ENCODE data around the gene CTNNA2. TPM values are rescaled to one million over a fixed set of nuclear protein-coding genes. Genes with fewer than 3 reads are reported as not detected.

Gene CTNNA2
- total RNA-seq, 2 donors from 2014 or later: 0.17 to 0.88 TPM

GRCh38 chr2:79830501-79830900 is 317.6 kb downstream of the CTNNA2 start:
- TF ChIP-seq, protein P1, sequence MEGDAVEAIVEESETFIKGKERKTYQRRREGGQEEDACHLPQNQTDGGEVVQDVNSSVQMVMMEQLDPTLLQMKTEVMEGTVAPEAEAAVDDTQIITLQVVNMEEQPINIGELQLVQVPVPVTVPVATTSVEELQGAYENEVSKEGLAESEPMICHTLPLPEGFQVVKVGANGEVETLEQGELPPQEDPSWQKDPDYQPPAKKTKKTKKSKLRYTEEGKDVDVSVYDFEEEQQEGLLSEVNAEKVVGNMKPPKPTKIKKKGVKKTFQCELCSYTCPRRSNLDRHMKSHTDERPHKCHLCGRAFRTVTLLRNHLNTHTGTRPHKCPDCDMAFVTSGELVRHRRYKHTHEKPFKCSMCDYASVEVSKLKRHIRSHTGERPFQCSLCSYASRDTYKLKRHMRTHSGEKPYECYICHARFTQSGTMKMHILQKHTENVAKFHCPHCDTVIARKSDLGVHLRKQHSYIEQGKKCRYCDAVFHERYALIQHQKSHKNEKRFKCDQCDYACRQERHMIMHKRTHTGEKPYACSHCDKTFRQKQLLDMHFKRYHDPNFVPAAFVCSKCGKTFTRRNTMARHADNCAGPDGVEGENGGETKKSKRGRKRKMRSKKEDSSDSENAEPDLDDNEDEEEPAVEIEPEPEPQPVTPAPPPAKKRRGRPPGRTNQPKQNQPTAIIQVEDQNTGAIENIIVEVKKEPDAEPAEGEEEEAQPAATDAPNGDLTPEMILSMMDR (IDR thresholded peaks at IDR 0.05): no peak
- intact Hi-C loops (cut with DNase I): no loop called here
- no peaks in the 10 kb centered on the region for H3K4me1 ChIP-seq
- H3K36me3 ChIP-seq: no peaks in the 10 kb centered on the region
- H3K4me3 ChIP-seq: no peak overlapping the region
- no peak overlapping the region for H3K9ac ChIP-seq (ENCODE audit: low read depth in 2 of 2, low read length in 2 of 2)
- H3K9me3 ChIP-seq: no peaks in the 10 kb centered on the region
- H3K27ac ChIP-seq: no peak overlapping the region
- DNase-seq: no peak
- H3K27me3 ChIP-seq: no peaks in the 10 kb centered on the region

- no peaks in the 10 kb centered on the region for H3K36me3 ChIP-seq
- H3K27ac ChIP-seq: no peak overlapping the region
- H3K4me1 ChIP-seq: no peaks in the 10 kb centered on the region
- TF ChIP-seq, protein P1 (IDR thresholded peaks at IDR 0.05): no peak
- intact Hi-C loops (cut with DNase I): no loop called here
- no peaks in the 10 kb centered on the region for H3K27me3 ChIP-seq
- H3K4me3 ChIP-seq: no peak overlapping the region
- no peak for DNase-seq
- H3K9me3 ChIP-seq: no peaks in the 10 kb centered on the region
- no peak overlapping the region for H3K9ac ChIP-seq (ENCODE audit: low read depth in 2 of 2, low read length in 2 of 2)
Observed at GRCh38 chr2:79831961-79832360, 319.1 kb downstream of the CTNNA2 start.

GRCh38 chr2:79832511-79833234 is 319.8 kb downstream of the CTNNA2 start:
- Histone ChIP-seq H3K4me3 (no peak overlapping the region), H3K9ac (ENCODE audit: low read depth in 2 of 2, low read length in 2 of 2) (no peak overlapping the region), H3K27me3 (no peaks in the 10 kb centered on the region), H3K9me3 (no peaks in the 10 kb centered on the region), H3K4me1 (no peaks in the 10 kb centered on the region), H3K36me3 (no peaks in the 10 kb centered on the region), H3K27ac (no peak overlapping the region)
- TF ChIP-seq, protein P1 (IDR thresholded peaks at IDR 0.05): no peak
- DNase-seq: no peak
- intact Hi-C loops (cut with DNase I): no loop called here

DNA sequence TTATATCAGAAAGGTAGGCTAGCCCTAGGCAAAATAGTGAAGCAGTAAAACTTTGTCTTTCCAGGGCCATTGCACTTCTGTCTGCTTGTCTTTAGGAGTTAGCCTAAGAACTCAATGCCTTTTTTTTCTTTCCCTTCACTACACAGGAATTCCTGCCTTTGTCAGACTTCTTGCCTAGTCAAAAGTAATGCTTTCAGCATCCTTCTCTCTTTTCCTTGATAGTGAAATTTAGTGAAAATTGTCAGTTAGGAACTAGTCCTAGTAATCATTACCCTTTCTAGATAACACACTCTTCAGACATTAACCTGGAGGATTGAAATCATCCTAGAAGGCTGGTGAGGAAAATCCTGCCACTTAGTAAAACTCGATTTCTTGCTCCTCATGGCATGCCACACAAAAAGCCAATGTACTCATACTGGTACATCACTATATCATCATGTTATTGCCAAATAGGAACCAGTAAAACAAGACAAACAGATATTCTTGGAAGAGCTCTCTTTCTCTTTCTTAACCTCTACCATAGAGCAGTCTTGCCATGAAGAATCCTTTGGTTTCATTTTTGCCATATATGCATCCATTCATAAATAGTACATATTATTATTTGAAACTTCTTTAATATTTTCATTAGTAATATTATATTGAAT is 320.5 kb downstream of the CTNNA2 start:
- Histone ChIP-seq H3K36me3 (no peaks in the 10 kb centered on the region), H3K27ac (no peak overlapping the region), H3K9ac (ENCODE audit: low read depth in 2 of 2, low read length in 2 of 2) (no peak overlapping the region), H3K4me1 (no peaks in the 10 kb centered on the region), H3K9me3 (no peaks in the 10 kb centered on the region), H3K4me3 (no peak overlapping the region), H3K27me3 (no peaks in the 10 kb centered on the region)
- intact Hi-C loops (cut with DNase I): no loop called here
- DNase-seq: no peak
- TF ChIP-seq, protein P1 (IDR thresholded peaks at IDR 0.05): no peak

DNA sequence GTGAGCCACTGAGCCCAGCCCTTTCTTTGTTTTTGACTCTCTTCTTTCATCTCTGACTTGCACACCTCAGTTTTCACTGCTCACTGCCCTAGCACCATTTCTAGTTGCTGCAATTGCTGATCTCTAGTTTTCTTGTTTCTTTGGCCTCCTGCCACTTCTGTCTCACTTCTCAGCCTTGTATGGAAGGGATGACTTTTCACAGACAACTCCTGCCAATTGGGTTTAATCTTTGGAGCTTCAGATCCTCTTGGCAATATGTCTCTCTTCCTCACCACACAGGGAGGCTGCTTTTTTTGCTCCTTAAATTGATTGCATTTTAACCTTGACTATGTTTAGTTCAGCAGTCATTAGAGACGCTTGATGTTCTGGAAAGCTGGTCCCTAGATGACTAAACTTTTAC is 323.1 kb downstream of the CTNNA2 start:
- H3K4me3 ChIP-seq: no peak overlapping the region
- H3K27me3 ChIP-seq: no peaks in the 10 kb centered on the region
- H3K9ac ChIP-seq (ENCODE audit: low read depth in 2 of 2, low read length in 2 of 2): no peak overlapping the region
- TF ChIP-seq, protein P1 (IDR thresholded peaks at IDR 0.05): no peak
- H3K9me3 ChIP-seq: no peaks in the 10 kb centered on the region
- H3K4me1 ChIP-seq: no peaks in the 10 kb centered on the region
- DNase-seq: no peak
- H3K27ac ChIP-seq: no peak overlapping the region
- intact Hi-C loops (cut with DNase I): no loop called here
- H3K36me3 ChIP-seq: no peaks in the 10 kb centered on the region

Data from colonic mucosa (tissue), 4 donors.